ENCODE results near the gene KCMF1. TPM values are rescaled to one million over a fixed set of nuclear protein-coding genes. Genes with fewer than 3 reads are reported as not detected.

KCMF1 gene
- total RNA-seq, 1 donor from 2014 or later = 105 TPM

DNA sequence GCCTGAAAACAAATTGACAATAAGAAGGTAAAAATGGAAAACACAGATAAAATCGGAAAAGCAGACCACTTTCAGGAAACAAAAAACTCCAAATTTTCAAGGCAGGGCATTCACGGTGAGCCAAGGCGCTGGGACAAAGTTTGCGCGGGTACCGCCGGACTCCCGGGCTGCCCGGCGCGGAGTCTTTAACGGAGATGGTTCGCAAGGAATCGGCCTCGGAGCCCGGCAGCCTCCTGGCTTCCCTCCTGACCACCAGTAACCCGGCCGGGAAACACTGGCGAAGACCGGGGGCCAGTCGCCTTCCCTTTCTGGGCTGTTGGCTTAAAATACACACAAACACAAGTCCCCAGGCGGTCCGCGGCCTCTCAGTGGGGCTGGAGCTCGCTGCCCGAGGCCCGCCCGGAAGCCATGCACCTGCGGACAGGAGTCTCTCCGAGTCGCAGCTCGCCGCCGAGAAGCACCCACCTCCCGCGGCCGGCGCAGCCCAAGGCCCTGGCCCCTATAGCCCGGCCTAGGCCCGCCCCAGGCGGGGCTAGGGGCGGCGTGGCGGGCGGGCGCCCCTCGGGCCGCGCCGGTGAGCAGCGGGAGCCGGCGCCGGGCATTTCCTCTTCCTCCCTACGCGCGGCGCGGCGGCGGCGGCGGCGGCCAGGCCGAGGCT, 622 bp upstream of the KCMF1 start:
- no peak for TF ChIP-seq EZH2 (IDR thresholded peaks at IDR 0.05; ENCODE audit: insufficient read depth, low read length)
- TF ChIP-seq, protein P1, sequence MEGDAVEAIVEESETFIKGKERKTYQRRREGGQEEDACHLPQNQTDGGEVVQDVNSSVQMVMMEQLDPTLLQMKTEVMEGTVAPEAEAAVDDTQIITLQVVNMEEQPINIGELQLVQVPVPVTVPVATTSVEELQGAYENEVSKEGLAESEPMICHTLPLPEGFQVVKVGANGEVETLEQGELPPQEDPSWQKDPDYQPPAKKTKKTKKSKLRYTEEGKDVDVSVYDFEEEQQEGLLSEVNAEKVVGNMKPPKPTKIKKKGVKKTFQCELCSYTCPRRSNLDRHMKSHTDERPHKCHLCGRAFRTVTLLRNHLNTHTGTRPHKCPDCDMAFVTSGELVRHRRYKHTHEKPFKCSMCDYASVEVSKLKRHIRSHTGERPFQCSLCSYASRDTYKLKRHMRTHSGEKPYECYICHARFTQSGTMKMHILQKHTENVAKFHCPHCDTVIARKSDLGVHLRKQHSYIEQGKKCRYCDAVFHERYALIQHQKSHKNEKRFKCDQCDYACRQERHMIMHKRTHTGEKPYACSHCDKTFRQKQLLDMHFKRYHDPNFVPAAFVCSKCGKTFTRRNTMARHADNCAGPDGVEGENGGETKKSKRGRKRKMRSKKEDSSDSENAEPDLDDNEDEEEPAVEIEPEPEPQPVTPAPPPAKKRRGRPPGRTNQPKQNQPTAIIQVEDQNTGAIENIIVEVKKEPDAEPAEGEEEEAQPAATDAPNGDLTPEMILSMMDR (IDR thresholded peaks at IDR 0.05; ENCODE audit: insufficient read depth, low read depth, low read length) = no peak
- Histone ChIP-seq H3K79me2 (ENCODE audit: insufficient read depth, low read length) (peaks cover 84% of the 10 kb centered on the region), H3K27ac (ENCODE audit: low read depth, low read length) (peak overlapping the region; percentile 95), H3K9me3 (ENCODE audit: insufficient read depth, low read depth, low read length) (no peaks in the 10 kb centered on the region), H3K4me1 (ENCODE audit: insufficient read depth, low read length) (peaks cover 23% of the 10 kb centered on the region), H3K4me2 (ENCODE audit: low read length) (peak overlapping the region; percentile 90), H3K4me3 (ENCODE audit: insufficient read depth, low read depth, low read length) (peak overlapping the region; percentile 81), H3K36me3 (ENCODE audit: insufficient read depth, low read length) (no peaks in the 10 kb centered on the region), H2AFZ (ENCODE audit: low read depth, low read length) (peak overlapping the region; percentile 78), H4K20me1 (ENCODE audit: insufficient read depth, low read length) (peaks cover 41% of the 10 kb centered on the region), H3K9ac (ENCODE audit: low read length) (peak overlapping the region; percentile 97), H3K27me3 (ENCODE audit: insufficient read depth, low read length) (no peaks in the 10 kb centered on the region)
- Mint-ChIP-seq H3K27me3 (ENCODE audit: low read depth, unreplicated experiment) (no peaks in the 10 kb centered on the region), H3K36me3 (ENCODE audit: low read depth, unreplicated experiment) (peaks cover 2% of the 10 kb centered on the region), H3K27ac (ENCODE audit: unreplicated experiment) (peak overlapping the region; percentile 99), H3K4me1 (ENCODE audit: low read depth, unreplicated experiment) (peaks cover 11% of the 10 kb centered on the region), H3K4me3 (ENCODE audit: unreplicated experiment) (peak overlapping the region; percentile 100), H3K9me3 (ENCODE audit: unreplicated experiment) (no peaks in the 10 kb centered on the region)
- DNase-seq (ENCODE audit: low read depth) (peak; percentile 37), FAIRE-seq (no peak)

DNA sequence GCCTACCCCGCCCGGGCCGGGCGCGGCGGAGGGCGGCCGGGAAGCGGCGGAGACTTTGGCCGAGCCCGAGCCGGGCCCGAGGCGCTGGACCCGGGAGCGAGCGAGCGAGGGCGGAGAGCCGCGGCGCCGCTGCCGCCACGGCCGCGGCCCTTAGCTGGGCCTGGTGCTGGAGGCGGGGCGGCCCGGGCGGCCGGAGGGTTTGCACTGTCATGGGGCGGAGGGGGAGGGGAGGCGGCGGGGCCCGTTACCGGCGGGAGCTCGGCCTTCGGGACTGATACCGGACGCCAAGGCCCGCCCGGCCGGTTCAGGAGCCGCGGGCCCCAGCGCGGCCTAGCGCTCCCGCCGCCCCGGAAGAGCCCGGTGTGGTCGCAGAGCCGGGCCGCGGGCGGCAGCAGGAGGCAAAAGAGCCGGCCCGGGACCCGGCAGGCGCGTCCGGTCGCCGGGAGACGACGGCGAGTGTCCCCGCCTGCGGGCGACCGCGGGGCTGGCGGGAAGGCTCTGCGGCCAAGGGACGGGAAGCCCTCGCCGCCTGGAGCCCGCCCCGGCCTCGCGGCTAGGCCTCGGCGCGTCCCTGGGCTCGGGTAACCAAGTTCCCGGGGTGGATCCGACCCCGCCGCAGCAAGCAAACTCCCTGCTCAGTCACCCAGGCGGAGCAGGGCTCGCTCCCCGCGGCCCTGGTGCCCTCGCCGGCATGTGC, 697 bp downstream of the KCMF1 start:
- no peaks in the 10 kb centered on the region for H3K27me3 ChIP-seq (ENCODE audit: insufficient read depth, low read length)
- peak overlapping the region; percentile 90 for H3K27ac ChIP-seq (ENCODE audit: low read depth, low read length)
- Mint-ChIP-seq H3K27ac (ENCODE audit: unreplicated experiment) (peak overlapping the region; percentile 75), H3K9me3 (ENCODE audit: unreplicated experiment) (no peaks in the 10 kb centered on the region), H3K27me3 (ENCODE audit: low read depth, unreplicated experiment) (no peaks in the 10 kb centered on the region), H3K4me1 (ENCODE audit: low read depth, unreplicated experiment) (peaks cover 12% of the 10 kb centered on the region), H3K36me3 (ENCODE audit: low read depth, unreplicated experiment) (peaks cover 2% of the 10 kb centered on the region), H3K4me3 (ENCODE audit: unreplicated experiment) (peak overlapping the region; percentile 95)
- H3K79me2 ChIP-seq (ENCODE audit: insufficient read depth, low read length) = peaks cover 88% of the 10 kb centered on the region
- peaks cover 54% of the 10 kb centered on the region for H4K20me1 ChIP-seq (ENCODE audit: insufficient read depth, low read length)
- TF ChIP-seq, protein P1 (IDR thresholded peaks at IDR 0.05; ENCODE audit: insufficient read depth, low read depth, low read length) = no peak
- no peak for TF ChIP-seq EZH2 (IDR thresholded peaks at IDR 0.05; ENCODE audit: insufficient read depth, low read length)
- peak overlapping the region; percentile 99 for H3K4me2 ChIP-seq (ENCODE audit: low read length)
- peak overlapping the region; percentile 72 for H3K4me3 ChIP-seq (ENCODE audit: insufficient read depth, low read depth, low read length)
- peaks cover 23% of the 10 kb centered on the region for H3K4me1 ChIP-seq (ENCODE audit: insufficient read depth, low read length)
- H3K36me3 ChIP-seq (ENCODE audit: insufficient read depth, low read length) = no peaks in the 10 kb centered on the region
- peak overlapping the region; percentile 31 for H2AFZ ChIP-seq (ENCODE audit: low read depth, low read length)
- H3K9me3 ChIP-seq (ENCODE audit: insufficient read depth, low read depth, low read length) = no peaks in the 10 kb centered on the region
- no peak for DNase-seq (ENCODE audit: low read depth)
- no peak for FAIRE-seq
- H3K9ac ChIP-seq (ENCODE audit: low read length) = peak overlapping the region; percentile 99
